Uterus (tissue), 4 donors: ENCODE results near the gene HACE1. TPM values are rescaled to one million over a fixed set of nuclear protein-coding genes. Genes with fewer than 3 reads are reported as not detected.

Source experiments
- DNase-seq, 2 donors: peaks; one replicate each; pipeline ENCODE4 v3.0.0-alpha.2; 2019 to 2020
- H3K27ac ChIP-seq, 2 donors: fragments of 200-600 bp; sonication (generic); 1 replicate in 1 of 2; 2 replicates in 1 of 2; pipeline ENCODE4 v1.5.1; 2016 to 2018
- H3K27me3 ChIP-seq, 2 donors: fragments of 200-600 bp; sonication (generic); one replicate each; pipeline ENCODE4 v1.5.1; 2018 to 2019; ENCODE audit warnings: control low read depth in 1 of 2
- H3K36me3 ChIP-seq, 2 donors: fragments of 200-600 bp; sonication (generic); one replicate each; pipeline ENCODE4 v1.5.1; 2019; ENCODE audit warnings: control low read depth in 1 of 2
- H3K4me1 ChIP-seq, 2 donors: fragments of 200-600 bp; sonication (generic); one replicate each; pipeline ENCODE4 v1.5.1; 2018 to 2019; ENCODE audit warnings: control low read depth in 1 of 2
- H3K4me3 ChIP-seq, 2 donors: fragments of 200-600 bp; sonication (generic); 1 replicate in 1 of 2; 2 replicates in 1 of 2; pipeline ENCODE4 v1.5.1; 2018 to 2019; ENCODE audit warnings: mild to moderate bottlenecking in 1 of 2
- H3K9me3 ChIP-seq, 2 donors: fragments of 200-600 bp; sonication (generic); one replicate each; pipeline ENCODE4 v1.5.1; 2019; ENCODE audit warnings: control low read depth in 1 of 2
- POLR2A ChIP-seq, 2 donors: fragments of 450-650 bp; IDR thresholded peaks; one replicate each; pipeline ENCODE4 v1.6.1; 2016; ENCODE audit warnings: antibody characterized with exemption in 2 of 2, mild to moderate bottlenecking in 1 of 2, moderate library complexity in 1 of 2
- intact Hi-C: fragments of 100-400 bp; cut with DNase I; formaldehyde crosslinking; loops from one replicate; pipeline ENCODE4 v1.15.1; 2023; ENCODE audit warnings: low total_unique reads
- total RNA-seq, 4 donors: library from RNA; depleted of rRNA in 3 of 4; stranded (reverse); fragments of >200 nt in 3 of 4; gene quantifications; one replicate each; pipeline versions ENCODE4 v1.1.0 to v1.2.4, GENCODE V29; 2014 to 2023
- TF ChIP-seq, protein P1 (sequence below), 4 experiments: fragments of 200-600 bp in 2 of 4; fragments of 450-650 bp in 2 of 4; sonication (generic) in 2 of 4; IDR thresholded peaks; one replicate each; pipeline ENCODE4 v1.5.1; 2016 to 2019; ENCODE audit warnings: antibody characterized with exemption in 4 of 4, mild to moderate bottlenecking in 2 of 4, moderate library complexity in 1 of 4
- donor health status: DM: yes; HTN: yes; CAD: no.

HACE1 gene
- total RNA-seq, 4 donors from 2014 or later, result 15.9 to 44.3 (median 26.8) TPM

DNA sequence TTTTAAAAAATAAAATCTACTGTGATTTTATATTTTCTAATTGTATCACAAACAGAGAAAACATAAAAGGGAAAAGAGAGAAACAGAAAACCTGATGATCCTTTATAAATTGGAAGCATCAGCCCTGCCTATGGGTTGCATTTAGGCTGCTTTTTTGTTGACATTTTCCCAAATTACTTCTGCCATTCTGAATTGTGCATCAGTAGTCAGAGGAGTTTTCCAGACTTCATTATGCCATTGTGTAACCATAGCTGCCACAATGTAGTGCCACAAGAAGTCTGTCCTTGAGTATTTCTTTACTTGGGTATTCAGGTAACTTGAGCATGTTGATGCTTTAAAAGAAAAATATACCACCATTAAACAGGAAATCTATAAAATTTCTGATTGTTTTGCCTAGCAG, 130.3 kb downstream of the HACE1 start:
- TF ChIP-seq POLR2A (IDR thresholded peaks at IDR 0.05), result no peak
- TF ChIP-seq, protein P1, sequence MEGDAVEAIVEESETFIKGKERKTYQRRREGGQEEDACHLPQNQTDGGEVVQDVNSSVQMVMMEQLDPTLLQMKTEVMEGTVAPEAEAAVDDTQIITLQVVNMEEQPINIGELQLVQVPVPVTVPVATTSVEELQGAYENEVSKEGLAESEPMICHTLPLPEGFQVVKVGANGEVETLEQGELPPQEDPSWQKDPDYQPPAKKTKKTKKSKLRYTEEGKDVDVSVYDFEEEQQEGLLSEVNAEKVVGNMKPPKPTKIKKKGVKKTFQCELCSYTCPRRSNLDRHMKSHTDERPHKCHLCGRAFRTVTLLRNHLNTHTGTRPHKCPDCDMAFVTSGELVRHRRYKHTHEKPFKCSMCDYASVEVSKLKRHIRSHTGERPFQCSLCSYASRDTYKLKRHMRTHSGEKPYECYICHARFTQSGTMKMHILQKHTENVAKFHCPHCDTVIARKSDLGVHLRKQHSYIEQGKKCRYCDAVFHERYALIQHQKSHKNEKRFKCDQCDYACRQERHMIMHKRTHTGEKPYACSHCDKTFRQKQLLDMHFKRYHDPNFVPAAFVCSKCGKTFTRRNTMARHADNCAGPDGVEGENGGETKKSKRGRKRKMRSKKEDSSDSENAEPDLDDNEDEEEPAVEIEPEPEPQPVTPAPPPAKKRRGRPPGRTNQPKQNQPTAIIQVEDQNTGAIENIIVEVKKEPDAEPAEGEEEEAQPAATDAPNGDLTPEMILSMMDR (IDR thresholded peaks at IDR 0.05), result no peak
- DNase-seq, result no peak
- no peak overlapping the region for H3K4me3 ChIP-seq
- H3K9me3 ChIP-seq, result no peaks in the 10 kb centered on the region
- no peaks in the 10 kb centered on the region for H3K27me3 ChIP-seq
- no peaks in the 10 kb centered on the region for H3K4me1 ChIP-seq
- intact Hi-C loops, result no loop called here
- H3K36me3 ChIP-seq, result no peaks in the 10 kb centered on the region
- no peak overlapping the region for H3K27ac ChIP-seq

DNA sequence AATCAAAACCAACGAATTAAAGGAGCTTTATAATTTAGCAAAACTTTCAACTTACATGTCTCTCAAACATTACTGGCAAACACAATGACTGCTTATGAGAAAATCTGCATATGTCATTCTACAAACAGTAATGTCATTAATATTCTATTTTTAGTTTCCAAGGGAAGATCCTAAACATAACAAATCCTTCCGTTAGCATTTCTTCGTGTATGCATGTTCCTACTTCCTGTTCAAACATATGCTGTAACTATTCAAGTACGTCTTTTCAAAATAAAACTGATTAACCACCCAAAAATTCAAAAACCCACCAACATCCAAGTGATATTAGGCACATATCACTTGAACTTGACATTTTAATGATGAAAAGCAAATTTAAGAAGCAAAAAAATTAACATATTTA, 131.3 kb downstream of the HACE1 start:
- intact Hi-C loops, result no loop called here
- no peaks in the 10 kb centered on the region for H3K36me3 ChIP-seq
- no peaks in the 10 kb centered on the region for H3K9me3 ChIP-seq
- no peak overlapping the region for H3K27ac ChIP-seq
- no peaks in the 10 kb centered on the region for H3K27me3 ChIP-seq
- no peak for DNase-seq
- H3K4me3 ChIP-seq, result no peak overlapping the region
- TF ChIP-seq POLR2A (IDR thresholded peaks at IDR 0.05), result no peak
- TF ChIP-seq, protein P1 (IDR thresholded peaks at IDR 0.05), result no peak
- H3K4me1 ChIP-seq, result no peaks in the 10 kb centered on the region

DNA sequence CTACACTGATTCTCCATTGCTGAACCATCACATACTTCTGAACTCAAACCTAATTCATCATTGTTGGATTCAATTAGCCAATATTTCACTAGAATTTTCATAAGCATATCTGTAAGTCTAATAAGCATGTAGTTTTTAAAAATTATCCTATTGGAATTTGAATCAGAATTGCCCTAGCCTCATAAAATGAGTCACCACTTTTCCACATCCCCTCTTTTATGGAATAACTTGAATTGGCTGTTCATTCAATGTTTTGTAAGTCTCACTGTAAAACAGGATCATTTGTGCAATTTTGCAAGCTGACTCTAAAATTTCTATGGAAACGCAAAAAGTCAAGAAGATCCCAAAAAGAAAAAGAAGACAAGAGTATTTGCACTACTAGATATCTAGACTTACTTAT, 141.0 kb downstream of the HACE1 start:
- no peak for DNase-seq
- Histone ChIP-seq H3K27ac (no peak overlapping the region), H3K36me3 (no peaks in the 10 kb centered on the region), H3K27me3 (no peaks in the 10 kb centered on the region), H3K9me3 (no peaks in the 10 kb centered on the region), H3K4me1 (no peaks in the 10 kb centered on the region), H3K4me3 (no peak overlapping the region)
- intact Hi-C loops, result no loop called here
- TF ChIP-seq, protein P1 (IDR thresholded peaks at IDR 0.05), result no peak
- no peak for TF ChIP-seq POLR2A (IDR thresholded peaks at IDR 0.05)

DNA sequence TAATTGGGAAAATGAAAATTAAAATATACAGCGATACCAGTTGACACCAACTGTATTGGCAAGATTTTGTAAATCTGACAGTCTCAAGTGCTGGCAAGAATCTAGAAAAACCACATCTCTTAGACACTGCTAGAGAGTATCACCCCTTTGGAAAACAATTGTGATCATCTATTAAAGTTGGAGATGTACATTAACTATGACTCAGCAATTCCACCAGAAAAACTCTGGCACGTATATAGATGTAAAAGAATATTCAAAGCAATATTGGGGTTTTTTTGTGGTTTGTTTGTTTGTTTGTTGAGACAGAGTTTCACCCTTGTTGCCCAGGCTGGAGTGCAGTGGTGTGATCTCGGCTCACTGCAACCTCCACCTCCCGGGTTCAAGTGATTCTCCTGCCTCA, 142.9 kb downstream of the HACE1 start:
- Histone ChIP-seq H3K36me3 (no peaks in the 10 kb centered on the region), H3K4me3 (no peak overlapping the region), H3K9me3 (no peaks in the 10 kb centered on the region), H3K4me1 (no peaks in the 10 kb centered on the region), H3K27me3 (no peaks in the 10 kb centered on the region), H3K27ac (no peak overlapping the region)
- intact Hi-C loops, result no loop called here
- DNase-seq, result no peak
- TF ChIP-seq, protein P1 (IDR thresholded peaks at IDR 0.05), result no peak
- TF ChIP-seq POLR2A (IDR thresholded peaks at IDR 0.05), result no peak

DNA sequence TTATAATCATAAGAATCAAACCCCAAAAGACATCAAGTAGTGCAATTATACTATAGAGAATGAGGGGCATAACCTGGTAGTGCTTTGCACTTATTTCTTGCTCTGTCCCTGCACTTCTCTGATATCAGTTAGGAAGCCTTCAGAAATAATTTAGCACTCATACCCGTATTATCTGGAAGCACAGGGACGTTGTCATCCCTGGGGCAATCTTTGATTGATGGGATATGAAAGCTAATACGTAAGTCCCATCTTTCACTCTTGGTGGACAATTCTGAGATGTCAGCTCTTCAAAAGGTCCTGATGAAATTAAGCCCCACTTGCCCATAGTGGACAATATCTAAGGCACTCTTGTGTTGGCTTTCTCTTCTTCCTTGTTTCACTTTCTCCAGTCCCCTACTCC, 144.9 kb downstream of the HACE1 start:
- Histone ChIP-seq H3K27me3 (no peaks in the 10 kb centered on the region), H3K27ac (no peak overlapping the region), H3K9me3 (no peaks in the 10 kb centered on the region), H3K4me3 (no peak overlapping the region), H3K4me1 (no peaks in the 10 kb centered on the region), H3K36me3 (no peaks in the 10 kb centered on the region)
- no peak for DNase-seq
- no peak for TF ChIP-seq POLR2A (IDR thresholded peaks at IDR 0.05)
- intact Hi-C loops, result no loop called here

DNA sequence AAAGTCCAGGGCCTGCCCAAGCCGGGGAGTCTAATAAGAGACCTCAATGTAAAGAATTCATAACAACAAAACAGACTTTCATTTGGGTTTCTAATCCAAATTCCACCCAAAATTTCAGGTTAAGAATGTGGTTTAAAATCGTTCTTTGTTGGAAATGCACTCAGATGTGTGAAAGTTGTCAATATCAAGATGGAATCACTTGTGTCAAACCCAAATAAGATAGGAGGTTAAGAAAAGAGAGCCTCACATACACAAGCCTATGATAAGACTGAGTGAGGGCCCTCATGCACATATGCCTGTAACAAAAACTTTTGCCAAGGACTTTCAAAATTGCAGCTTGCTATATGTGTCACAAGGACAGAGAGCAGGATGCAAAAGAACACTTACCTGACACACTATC, 145.7 kb downstream of the HACE1 start:
- no peaks in the 10 kb centered on the region for H3K4me1 ChIP-seq
- H3K27ac ChIP-seq, result no peak overlapping the region
- intact Hi-C loops, result no loop called here
- H3K36me3 ChIP-seq, result no peaks in the 10 kb centered on the region
- TF ChIP-seq POLR2A (IDR thresholded peaks at IDR 0.05), result no peak
- TF ChIP-seq, protein P1 (IDR thresholded peaks at IDR 0.05), result no peak
- H3K9me3 ChIP-seq, result no peaks in the 10 kb centered on the region
- no peaks in the 10 kb centered on the region for H3K27me3 ChIP-seq
- no peak overlapping the region for H3K4me3 ChIP-seq
- DNase-seq, result no peak
